Astrocyte (in vitro differentiated cells and primary cell): ENCODE results near the gene CLEC19A. TPM values are rescaled to one million over a fixed set of nuclear protein-coding genes. Genes with fewer than 3 reads are reported as not detected.

Source experiments
- DNase-seq: peaks from one replicate; pipeline ENCODE4 v3.0.0-alpha.2; 2010; ENCODE audit warnings: low read depth
- FAIRE-seq: peaks from 2 replicates; lab custom pipeline; 2011; peaks lifted over from hg19 to GRCh38; lab: Jason Lieb, UNC
- H2AFZ ChIP-seq: 2 replicates; pipeline ENCODE4 v1.6.0; 2012; ENCODE audit warnings: low read depth, low read length, inconsistent platforms
- H3K27ac ChIP-seq: 2 replicates; pipeline ENCODE4 v1.5.1; 2011; ENCODE audit warnings: low read depth, low read length, inconsistent platforms
- H3K27me3 ChIP-seq: 2 replicates; pipeline ENCODE4 v1.6.0; 2011; ENCODE audit warnings: low read length, inconsistent platforms; ENCODE audit not compliant: insufficient read depth
- H3K36me3 ChIP-seq: 2 replicates; pipeline ENCODE4 v1.5.1; 2011; ENCODE audit warnings: low read length, inconsistent platforms; ENCODE audit not compliant: insufficient read depth
- H3K4me1 ChIP-seq: 2 replicates; pipeline ENCODE4 v1.5.1; 2011; ENCODE audit warnings: low read length, inconsistent platforms; ENCODE audit not compliant: insufficient read depth
- H3K4me2 ChIP-seq: 2 replicates; pipeline ENCODE4 v1.6.0; 2012; ENCODE audit warnings: low read length, inconsistent platforms
- H3K4me3 ChIP-seq: 2 replicates; pipeline ENCODE4 v1.5.1; 2011; ENCODE audit warnings: low read depth, mild to moderate bottlenecking, low read length, inconsistent platforms; ENCODE audit not compliant: insufficient read depth
- H3K79me2 ChIP-seq: 2 replicates; pipeline ENCODE4 v1.6.0; 2012; ENCODE audit warnings: mild to moderate bottlenecking, low read length, inconsistent platforms; ENCODE audit not compliant: insufficient read depth
- H3K9ac ChIP-seq: 2 replicates; pipeline ENCODE4 v1.6.0; 2012; ENCODE audit warnings: mild to moderate bottlenecking, low read length, inconsistent platforms
- H3K9me3 ChIP-seq: 2 replicates; pipeline ENCODE4 v1.5.1; 2012; ENCODE audit warnings: low read depth, mild to moderate bottlenecking, low read length, inconsistent platforms; ENCODE audit not compliant: insufficient read depth
- H4K20me1 ChIP-seq: 2 replicates; pipeline ENCODE4 v1.6.0; 2012; ENCODE audit warnings: low read length, inconsistent platforms; ENCODE audit not compliant: insufficient read depth
- H3K27ac Mint-ChIP-seq: one replicate; pipeline ENCODE4 v1.8.0; 2021; ENCODE audit warnings: mild to moderate bottlenecking, mixed read lengths; ENCODE audit not compliant: unreplicated experiment
- H3K27me3 Mint-ChIP-seq: one replicate; pipeline ENCODE4 v1.8.0; 2021; ENCODE audit warnings: low read depth, mixed read lengths; ENCODE audit not compliant: unreplicated experiment
- H3K36me3 Mint-ChIP-seq: one replicate; pipeline ENCODE4 v1.8.0; 2021; ENCODE audit warnings: low read depth, mixed read lengths; ENCODE audit not compliant: unreplicated experiment
- H3K4me1 Mint-ChIP-seq: one replicate; pipeline ENCODE4 v1.8.0; 2021; ENCODE audit warnings: low read depth, mixed read lengths; ENCODE audit not compliant: unreplicated experiment
- H3K4me3 Mint-ChIP-seq: one replicate; pipeline ENCODE4 v1.8.0; 2021; ENCODE audit warnings: mild to moderate bottlenecking, moderate library complexity, mixed read lengths; ENCODE audit not compliant: unreplicated experiment
- H3K9me3 Mint-ChIP-seq: one replicate; pipeline ENCODE4 v1.8.0; 2021; ENCODE audit warnings: mild to moderate bottlenecking, mixed read lengths; ENCODE audit not compliant: unreplicated experiment
- CTCF ChIP-seq: IDR thresholded peaks from 2 replicates; pipeline ENCODE4 v1.5.1; 2011; ENCODE audit warnings: low read depth, mild to moderate bottlenecking, inconsistent platforms, low read length, moderate library complexity; ENCODE audit not compliant: insufficient read depth
- EZH2 ChIP-seq: IDR thresholded peaks from 2 replicates; pipeline ENCODE4 v1.6.1; 2012; ENCODE audit warnings: mild to moderate bottlenecking, low read length, inconsistent platforms; ENCODE audit not compliant: insufficient read depth
- total RNA-seq: library from RNA; stranded (reverse); gene quantifications from 2 replicates; pipeline ENCODE4 v1.2.1, GENCODE V29; 2021

The CLEC19A gene
- total RNA-seq, 1 donor from 2014 or later, result not detected

- H3K4me3 ChIP-seq, result no peak overlapping the region
- no peaks in the 10 kb centered on the region for H3K36me3 ChIP-seq
- peaks cover 2% of the 10 kb centered on the region for H3K4me1 ChIP-seq
- FAIRE-seq (no peak), DNase-seq (no peak)
- Mint-ChIP-seq H3K36me3 (no peaks in the 10 kb centered on the region), H3K4me1 (peaks cover 5% of the 10 kb centered on the region), H3K9me3 (peaks cover 7% of the 10 kb centered on the region), H3K27ac (no peak overlapping the region), H3K4me3 (no peak overlapping the region), H3K27me3 (no peaks in the 10 kb centered on the region)
- H3K9ac ChIP-seq, result no peak overlapping the region
- H2AFZ ChIP-seq, result no peak overlapping the region
- no peaks in the 10 kb centered on the region for H3K27me3 ChIP-seq
- H3K27ac ChIP-seq, result no peak overlapping the region
- no peaks in the 10 kb centered on the region for H4K20me1 ChIP-seq
- H3K9me3 ChIP-seq, result no peaks in the 10 kb centered on the region
- no peaks in the 10 kb centered on the region for H3K79me2 ChIP-seq
- no peak overlapping the region for H3K4me2 ChIP-seq
- TF ChIP-seq EZH2 (no peak), CTCF (no peak)
Observed at GRCh38 chr16:19284207-19284606, 1.3 kb upstream of the CLEC19A start.

GRCh38 chr16:19286827-19287226 lies 1.3 kb downstream of the CLEC19A start:
- H3K4me3 ChIP-seq, result no peak overlapping the region
- no peak overlapping the region for H3K27ac ChIP-seq
- Mint-ChIP-seq H3K4me3 (no peak overlapping the region), H3K4me1 (peaks cover 2% of the 10 kb centered on the region), H3K27ac (no peak overlapping the region), H3K36me3 (no peaks in the 10 kb centered on the region), H3K9me3 (peaks cover 3% of the 10 kb centered on the region), H3K27me3 (peaks cover 7% of the 10 kb centered on the region)
- no peaks in the 10 kb centered on the region for H3K9me3 ChIP-seq
- H3K36me3 ChIP-seq, result no peaks in the 10 kb centered on the region
- no peak overlapping the region for H2AFZ ChIP-seq
- DNase-seq (no peak), FAIRE-seq (no peak)
- H3K4me2 ChIP-seq, result no peak overlapping the region
- peaks cover 2% of the 10 kb centered on the region for H3K4me1 ChIP-seq
- no peaks in the 10 kb centered on the region for H4K20me1 ChIP-seq
- TF ChIP-seq CTCF (no peak), EZH2 (no peak)
- no peak overlapping the region for H3K9ac ChIP-seq
- H3K79me2 ChIP-seq, result no peaks in the 10 kb centered on the region
- no peaks in the 10 kb centered on the region for H3K27me3 ChIP-seq

- TF ChIP-seq CTCF, result no peak
- no peak for TF ChIP-seq EZH2
- no peak overlapping the region for H3K4me2 ChIP-seq
- no peak overlapping the region for H3K4me3 Mint-ChIP-seq
Observed at GRCh38 chr16:19287241-19287640, 1.7 kb downstream of the CLEC19A start.

More at GRCh38 chr16:19287241-19287640, 1.7 kb downstream of the CLEC19A start:
- Mint-ChIP-seq H3K27ac (no peak overlapping the region), H3K27me3 (peaks cover 7% of the 10 kb centered on the region), H3K4me1 (peaks cover 2% of the 10 kb centered on the region), H3K36me3 (no peaks in the 10 kb centered on the region), H3K9me3 (peaks cover 2% of the 10 kb centered on the region)
- Histone ChIP-seq H3K9me3 (no peaks in the 10 kb centered on the region), H3K4me3 (no peak overlapping the region), H3K79me2 (no peaks in the 10 kb centered on the region), H3K27me3 (no peaks in the 10 kb centered on the region), H3K9ac (no peak overlapping the region), H3K4me1 (peaks cover 2% of the 10 kb centered on the region), H2AFZ (no peak overlapping the region), H4K20me1 (no peaks in the 10 kb centered on the region), H3K36me3 (no peaks in the 10 kb centered on the region), H3K27ac (no peak overlapping the region)
- DNase-seq (no peak), FAIRE-seq (no peak)
